ENCODE results near the gene MAN1A2. TPM values are rescaled to one million over a fixed set of nuclear protein-coding genes. Genes with fewer than 3 reads are reported as not detected.

MAN1A2 gene
- total and polyA plus RNA-seq, 9 of the 15 experiments (the other 6 are each of a cell fraction or from before 2014, with no cell fraction given) = 4.2 to 38.4 (median 18.7) TPM

DNA sequence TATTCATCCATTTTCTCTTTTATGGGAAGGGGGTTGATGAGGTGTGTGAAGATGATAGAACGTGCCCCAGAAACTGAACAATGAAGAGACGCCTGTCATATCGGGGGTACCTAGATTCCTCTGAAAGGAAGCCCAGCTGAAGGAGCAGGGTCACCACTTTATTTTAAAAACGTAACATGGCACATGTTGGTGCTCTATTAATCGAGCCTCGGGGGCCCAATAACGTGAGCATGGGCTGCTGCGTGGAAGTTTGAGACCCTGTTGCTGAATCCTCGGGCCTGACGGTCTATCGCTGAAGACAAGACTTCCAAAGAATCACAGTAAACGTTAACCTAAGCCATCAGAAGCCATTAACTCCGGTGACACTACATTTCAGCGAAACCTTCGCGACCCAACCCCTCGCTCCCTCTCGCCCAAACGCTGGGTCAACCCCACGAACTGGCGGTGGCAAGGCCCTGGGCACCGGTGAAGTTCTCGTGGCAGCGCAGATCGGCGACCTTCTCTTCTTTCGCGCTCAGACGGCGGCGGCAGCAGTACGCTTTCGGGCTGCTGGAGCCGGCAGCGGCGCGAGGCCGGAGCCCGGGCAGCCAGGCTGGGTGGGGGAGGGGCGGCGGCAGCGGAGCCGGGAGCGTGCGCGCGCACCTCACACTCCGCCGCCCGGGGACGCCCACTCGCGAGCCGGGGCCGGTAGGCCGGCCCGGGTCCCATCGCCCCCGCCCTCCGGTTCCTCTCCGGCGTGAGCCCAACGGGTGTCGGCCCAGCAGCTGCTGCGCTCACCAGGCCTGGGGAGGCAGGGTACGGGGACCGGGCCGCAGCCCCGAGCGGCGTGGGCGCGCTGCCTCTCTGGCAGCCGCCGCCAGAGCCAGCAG lies 838 bp upstream of the MAN1A2 start (continued):
- TF ChIP-seq CEBPG (CRISPR knock-in tag; IDR thresholded peaks at IDR 0.05) = no peak
- TF ChIP-seq CEBPG (tag; conservative IDR thresholded peaks at IDR 0.05 in 1 of 2, IDR thresholded peaks at IDR 0.05 in 1 of 2) = no peak
- TF ChIP-seq SMAD3 (CRISPR knock-in tag; conservative IDR thresholded peaks at IDR 0.05) = 0 out of 2 replicates have a peak, but pooled peaks have one; percentile 19
- TF ChIP-seq LEF1 (IDR thresholded peaks at IDR 0.05) = 0 out of 2 replicates have a peak, but pooled peaks have one; percentile 27
- TF ChIP-seq ZNF431 (CRISPR knock-in tag; IDR thresholded peaks at IDR 0.05) = no peak
- TF ChIP-seq RFX7 (CRISPR knock-in tag; IDR thresholded peaks at IDR 0.05) = no peak
- TF ChIP-seq, protein P1, sequence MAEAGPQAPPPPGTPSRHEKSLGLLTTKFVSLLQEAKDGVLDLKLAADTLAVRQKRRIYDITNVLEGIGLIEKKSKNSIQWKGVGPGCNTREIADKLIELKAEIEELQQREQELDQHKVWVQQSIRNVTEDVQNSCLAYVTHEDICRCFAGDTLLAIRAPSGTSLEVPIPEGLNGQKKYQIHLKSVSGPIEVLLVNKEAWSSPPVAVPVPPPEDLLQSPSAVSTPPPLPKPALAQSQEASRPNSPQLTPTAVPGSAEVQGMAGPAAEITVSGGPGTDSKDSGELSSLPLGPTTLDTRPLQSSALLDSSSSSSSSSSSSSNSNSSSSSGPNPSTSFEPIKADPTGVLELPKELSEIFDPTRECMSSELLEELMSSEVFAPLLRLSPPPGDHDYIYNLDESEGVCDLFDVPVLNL (CRISPR knock-in tag; IDR thresholded peaks at IDR 0.05; ENCODE audit: low read depth) = 0 out of 2 replicates have a peak, but pooled peaks have one; percentile 52
- 0 out of 2 replicates have a peak, but pooled peaks have one; percentile 24 for TF ChIP-seq MYNN (IDR thresholded peaks at IDR 0.05)
- TF ChIP-seq MYNN (CRISPR knock-in tag; IDR thresholded peaks at IDR 0.05) = no peak
- TF ChIP-seq MCM7 (IDR thresholded peaks at IDR 0.05) = no peak
- TF ChIP-seq RAD21 (CRISPR knock-in tag; conservative IDR thresholded peaks at IDR 0.05 in 1 of 2, IDR thresholded peaks at IDR 0.05 in 1 of 2) = peak in 1 of 2 experiments; percentile 14; a peak in 1 of 4 replicates
- TF ChIP-seq ERF (CRISPR knock-in tag; IDR thresholded peaks at IDR 0.05) = peak; percentile 36; the same call in 1 of the 2 replicates
- peak; percentile 85 for TF ChIP-seq POLR2A (conservative IDR thresholded peaks at IDR 0.05)
- TF ChIP-seq, protein P2, sequence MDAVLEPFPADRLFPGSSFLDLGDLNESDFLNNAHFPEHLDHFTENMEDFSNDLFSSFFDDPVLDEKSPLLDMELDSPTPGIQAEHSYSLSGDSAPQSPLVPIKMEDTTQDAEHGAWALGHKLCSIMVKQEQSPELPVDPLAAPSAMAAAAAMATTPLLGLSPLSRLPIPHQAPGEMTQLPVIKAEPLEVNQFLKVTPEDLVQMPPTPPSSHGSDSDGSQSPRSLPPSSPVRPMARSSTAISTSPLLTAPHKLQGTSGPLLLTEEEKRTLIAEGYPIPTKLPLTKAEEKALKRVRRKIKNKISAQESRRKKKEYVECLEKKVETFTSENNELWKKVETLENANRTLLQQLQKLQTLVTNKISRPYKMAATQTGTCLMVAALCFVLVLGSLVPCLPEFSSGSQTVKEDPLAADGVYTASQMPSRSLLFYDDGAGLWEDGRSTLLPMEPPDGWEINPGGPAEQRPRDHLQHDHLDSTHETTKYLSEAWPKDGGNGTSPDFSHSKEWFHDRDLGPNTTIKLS (IDR thresholded peaks at IDR 0.05; ENCODE audit: borderline replicate concordance, low read depth) = peak; percentile 58; the same call in 1 of the 2 replicates
- no peak for TF ChIP-seq ETV1 (tag; conservative IDR thresholded peaks at IDR 0.05; ENCODE audit: low read depth)
- TF ChIP-seq SNIP1 (IDR thresholded peaks at IDR 0.05; ENCODE audit: low read depth) = no peak
- TF ChIP-seq RUNX1 (IDR thresholded peaks at IDR 0.05; ENCODE audit: low read depth) = no peak
- TF ChIP-seq, protein P3, sequence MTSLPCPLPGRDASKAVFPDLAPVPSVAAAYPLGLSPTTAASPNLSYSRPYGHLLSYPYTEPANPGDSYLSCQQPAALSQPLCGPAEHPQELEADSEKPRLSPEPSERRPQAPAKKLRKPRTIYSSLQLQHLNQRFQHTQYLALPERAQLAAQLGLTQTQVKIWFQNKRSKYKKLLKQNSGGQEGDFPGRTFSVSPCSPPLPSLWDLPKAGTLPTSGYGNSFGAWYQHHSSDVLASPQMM (CRISPR knock-in tag; IDR thresholded peaks at IDR 0.05) = no peak
- 0 out of 2 replicates have a peak, but pooled peaks have one; percentile 28 for TF ChIP-seq TCF7 (IDR thresholded peaks at IDR 0.05; ENCODE audit: borderline replicate concordance)
- TF ChIP-seq RERE (CRISPR knock-in tag; IDR thresholded peaks at IDR 0.05; ENCODE audit: borderline replicate concordance) = no peak

Measured in K562 (cell line).